ENCODE data around the gene BTNL2. TPM values are rescaled to one million over a fixed set of nuclear protein-coding genes. Genes with fewer than 3 reads are reported as not detected.

Gene BTNL2
- total RNA-seq, 4 donors from 2014 or later, result 3.6 to 3.8 TPM; not detected in 2

DNA sequence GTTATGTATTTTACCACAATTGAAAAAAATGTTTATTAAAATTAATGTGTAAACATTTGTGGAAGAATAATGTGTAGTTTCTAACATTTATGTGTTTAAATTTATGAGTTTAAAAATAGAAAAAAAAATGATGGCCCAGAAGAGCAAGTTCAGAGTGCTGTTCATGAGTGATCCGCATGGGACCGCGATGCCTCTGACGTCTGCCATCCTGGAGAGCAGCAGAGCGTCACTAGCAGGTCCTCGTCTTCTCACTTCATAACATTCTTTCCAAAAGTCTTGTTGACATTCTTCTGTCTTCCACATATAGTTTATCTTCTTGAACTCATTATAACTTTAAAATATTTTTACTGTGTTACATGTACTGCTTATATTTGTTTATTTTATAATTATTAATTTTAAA is 15.5 kb downstream of the BTNL2 start:
- Histone ChIP-seq H3K36me3 (no peaks in the 10 kb centered on the region), H3K9me3 (no peaks in the 10 kb centered on the region), H3K4me3 (no peak overlapping the region), H3K27me3 (no peaks in the 10 kb centered on the region), H3K4me1 (peaks cover 0 to 10% (median 0%) of the 10 kb centered on the region in 4 donors), H3K27ac (no peak overlapping the region)
- no peak for DNase-seq
- TF ChIP-seq, protein P1, sequence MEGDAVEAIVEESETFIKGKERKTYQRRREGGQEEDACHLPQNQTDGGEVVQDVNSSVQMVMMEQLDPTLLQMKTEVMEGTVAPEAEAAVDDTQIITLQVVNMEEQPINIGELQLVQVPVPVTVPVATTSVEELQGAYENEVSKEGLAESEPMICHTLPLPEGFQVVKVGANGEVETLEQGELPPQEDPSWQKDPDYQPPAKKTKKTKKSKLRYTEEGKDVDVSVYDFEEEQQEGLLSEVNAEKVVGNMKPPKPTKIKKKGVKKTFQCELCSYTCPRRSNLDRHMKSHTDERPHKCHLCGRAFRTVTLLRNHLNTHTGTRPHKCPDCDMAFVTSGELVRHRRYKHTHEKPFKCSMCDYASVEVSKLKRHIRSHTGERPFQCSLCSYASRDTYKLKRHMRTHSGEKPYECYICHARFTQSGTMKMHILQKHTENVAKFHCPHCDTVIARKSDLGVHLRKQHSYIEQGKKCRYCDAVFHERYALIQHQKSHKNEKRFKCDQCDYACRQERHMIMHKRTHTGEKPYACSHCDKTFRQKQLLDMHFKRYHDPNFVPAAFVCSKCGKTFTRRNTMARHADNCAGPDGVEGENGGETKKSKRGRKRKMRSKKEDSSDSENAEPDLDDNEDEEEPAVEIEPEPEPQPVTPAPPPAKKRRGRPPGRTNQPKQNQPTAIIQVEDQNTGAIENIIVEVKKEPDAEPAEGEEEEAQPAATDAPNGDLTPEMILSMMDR (IDR thresholded peaks at IDR 0.05), result no peak
- no peak for TF ChIP-seq POLR2A (IDR thresholded peaks at IDR 0.05)

DNA sequence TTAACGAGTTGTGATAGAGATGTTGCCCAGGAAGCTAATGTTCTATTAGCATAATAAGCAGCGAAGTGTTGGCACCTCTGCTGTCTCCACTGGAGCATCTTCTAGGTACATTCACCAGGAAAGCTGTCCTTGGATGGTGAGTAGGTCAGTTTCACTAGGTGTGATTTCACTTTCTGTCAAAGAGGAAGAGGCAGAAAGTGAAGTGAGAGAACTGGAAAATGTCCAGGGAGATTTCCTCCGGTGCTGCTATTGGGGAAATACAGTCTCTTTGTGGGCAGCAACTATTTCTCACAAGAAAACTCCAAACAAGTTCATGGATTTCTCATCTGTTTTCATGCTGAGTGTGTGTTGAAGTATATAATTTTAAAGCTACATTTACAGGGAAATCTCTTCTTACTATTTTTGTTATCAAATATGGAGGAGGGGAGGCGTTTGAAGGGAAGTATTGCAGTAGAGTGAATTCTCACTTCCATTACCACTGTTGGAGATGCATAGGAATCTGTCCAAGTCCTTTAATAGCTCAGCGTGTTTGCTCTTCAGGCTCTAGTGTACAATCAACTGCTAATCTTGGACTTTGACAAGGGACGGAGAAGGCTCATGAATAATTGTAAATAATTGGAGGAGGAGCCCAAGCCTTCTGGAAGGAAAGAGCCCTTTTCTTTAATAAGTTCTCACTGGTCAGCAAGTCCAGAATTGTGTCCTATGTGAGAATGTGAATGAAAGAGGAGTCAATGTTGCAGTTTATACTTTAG is 19.2 kb downstream of the BTNL2 start:
- no peak for DNase-seq
- no peaks in the 10 kb centered on the region for H3K27me3 ChIP-seq

DNA sequence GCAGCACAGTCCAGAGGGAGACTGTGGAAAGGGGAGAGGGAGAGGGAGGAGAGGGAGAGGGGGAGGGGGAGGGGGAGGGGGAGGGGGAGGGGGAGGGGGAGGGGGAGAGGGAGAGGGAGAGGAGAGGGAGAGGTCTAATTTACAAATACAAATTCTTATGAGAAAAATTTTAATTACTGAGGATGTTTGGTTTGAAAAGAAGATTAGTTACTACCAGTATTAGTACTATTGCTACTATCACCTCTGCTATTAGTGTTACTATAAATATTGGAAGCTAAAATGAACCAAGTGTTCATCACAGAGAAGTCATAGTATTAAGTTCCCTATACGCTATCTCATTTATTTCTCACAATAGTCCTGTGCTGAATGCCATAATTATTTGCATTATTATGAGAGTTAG is 20.9 kb downstream of the BTNL2 start:
- no peak overlapping the region for H3K27ac ChIP-seq
- no peak for DNase-seq
- TF ChIP-seq POLR2A (IDR thresholded peaks at IDR 0.05), result no peak
- TF ChIP-seq, protein P1 (IDR thresholded peaks at IDR 0.05), result no peak
- no peaks in the 10 kb centered on the region for H3K27me3 ChIP-seq
- no peaks in the 10 kb centered on the region for H3K9me3 ChIP-seq
- H3K4me3 ChIP-seq, result no peak overlapping the region
- peaks cover 0 to 10% (median 0%) of the 10 kb centered on the region in 4 donors for H3K4me1 ChIP-seq
- H3K36me3 ChIP-seq, result no peaks in the 10 kb centered on the region

More for the DNA sequence above, 19.2 kb downstream of the BTNL2 start:
- Histone ChIP-seq H3K27ac (peak overlapping the region in 2 of 4 donors; percentile 13 to 28), H3K4me3 (no peak overlapping the region), H3K9me3 (no peaks in the 10 kb centered on the region), H3K36me3 (no peaks in the 10 kb centered on the region), H3K4me1 (peaks cover 0 to 10% (median 0%) of the 10 kb centered on the region in 4 donors)
- TF ChIP-seq, protein P1 (IDR thresholded peaks at IDR 0.05), result no peak
- no peak for TF ChIP-seq POLR2A (IDR thresholded peaks at IDR 0.05)

DNA sequence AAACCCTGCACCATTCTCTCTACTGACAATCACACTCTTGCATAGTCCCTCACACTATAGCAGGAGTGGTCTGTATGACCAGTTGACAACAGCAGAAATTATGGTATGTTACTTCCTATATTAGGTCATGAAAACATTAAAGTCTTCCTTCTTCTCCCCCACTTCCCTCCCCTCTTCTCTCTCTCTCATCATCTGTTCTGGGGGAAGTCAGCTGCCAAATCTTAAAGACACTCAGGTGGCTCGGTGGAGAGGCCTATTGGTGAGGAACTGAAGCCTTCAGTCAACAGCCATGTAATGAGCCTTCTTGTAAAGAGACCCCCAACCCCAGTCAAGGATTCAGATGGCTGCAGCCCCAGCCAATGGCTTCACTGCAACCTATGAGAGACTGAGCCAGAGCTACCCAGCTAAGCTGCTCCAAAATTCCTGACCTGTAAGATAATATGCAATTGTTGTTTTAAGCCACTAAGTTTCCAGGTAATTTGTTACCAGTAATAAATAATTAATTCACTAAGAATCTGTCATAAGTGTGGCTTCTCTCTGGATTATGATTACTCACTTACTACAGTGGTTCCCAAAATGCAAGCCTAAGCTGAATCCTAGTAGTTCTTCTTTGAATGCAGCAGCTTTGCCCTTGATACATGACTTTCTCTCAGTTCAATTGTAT is 24.1 kb downstream of the BTNL2 start:
- H3K4me3 ChIP-seq, result no peak overlapping the region
- H3K27me3 ChIP-seq, result no peaks in the 10 kb centered on the region
- no peak for DNase-seq
- H3K9me3 ChIP-seq, result peaks cover 0 to 3% (median 0%) of the 10 kb centered on the region in 4 donors
- TF ChIP-seq, protein P1 (IDR thresholded peaks at IDR 0.05), result no peak
- no peak for TF ChIP-seq POLR2A (IDR thresholded peaks at IDR 0.05)
- no peak overlapping the region for H3K27ac ChIP-seq
- H3K4me1 ChIP-seq, result peaks cover 0 to 10% (median 0%) of the 10 kb centered on the region in 4 donors
- no peaks in the 10 kb centered on the region for H3K36me3 ChIP-seq

DNA sequence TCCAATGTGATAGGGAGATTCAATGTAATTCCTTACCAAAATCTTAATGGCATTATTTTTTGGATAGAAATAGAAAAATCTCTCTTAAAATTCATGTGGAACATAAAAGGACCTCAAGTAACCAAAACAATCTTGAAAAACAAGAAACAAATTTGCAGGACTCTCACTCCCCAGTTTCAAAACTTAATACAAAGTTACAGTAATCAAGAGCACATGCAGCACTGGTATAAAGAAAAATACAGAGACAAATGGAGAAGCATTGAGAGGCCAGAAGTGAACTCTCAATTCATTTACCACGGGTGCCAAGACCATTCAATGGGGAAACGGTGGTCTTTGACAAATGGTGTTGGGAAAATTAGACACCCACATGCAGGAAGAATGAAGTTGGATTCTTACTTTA is 27.4 kb downstream of the BTNL2 start:
- no peak overlapping the region for H3K27ac ChIP-seq
- no peaks in the 10 kb centered on the region for H3K36me3 ChIP-seq
- no peaks in the 10 kb centered on the region for H3K27me3 ChIP-seq
- H3K9me3 ChIP-seq, result peaks cover 0 to 3% (median 0%) of the 10 kb centered on the region in 4 donors
- peaks cover 0 to 8% (median 0%) of the 10 kb centered on the region in 4 donors for H3K4me1 ChIP-seq
- DNase-seq, result no peak
- no peak overlapping the region for H3K4me3 ChIP-seq
- TF ChIP-seq, protein P1 (IDR thresholded peaks at IDR 0.05), result no peak
- no peak for TF ChIP-seq POLR2A (IDR thresholded peaks at IDR 0.05)
